ENCODE measurements around the gene TUBD1.
A peak's percentile ranks its signal among the peaks of the same experiment; 100 is the strongest.
"Not testable (repeated sequence)": the region's sequence is repeated elsewhere in the genome, so short reads cannot be mapped to it uniquely, and the experiment has no call there.

The TUBD1 gene

DNA sequence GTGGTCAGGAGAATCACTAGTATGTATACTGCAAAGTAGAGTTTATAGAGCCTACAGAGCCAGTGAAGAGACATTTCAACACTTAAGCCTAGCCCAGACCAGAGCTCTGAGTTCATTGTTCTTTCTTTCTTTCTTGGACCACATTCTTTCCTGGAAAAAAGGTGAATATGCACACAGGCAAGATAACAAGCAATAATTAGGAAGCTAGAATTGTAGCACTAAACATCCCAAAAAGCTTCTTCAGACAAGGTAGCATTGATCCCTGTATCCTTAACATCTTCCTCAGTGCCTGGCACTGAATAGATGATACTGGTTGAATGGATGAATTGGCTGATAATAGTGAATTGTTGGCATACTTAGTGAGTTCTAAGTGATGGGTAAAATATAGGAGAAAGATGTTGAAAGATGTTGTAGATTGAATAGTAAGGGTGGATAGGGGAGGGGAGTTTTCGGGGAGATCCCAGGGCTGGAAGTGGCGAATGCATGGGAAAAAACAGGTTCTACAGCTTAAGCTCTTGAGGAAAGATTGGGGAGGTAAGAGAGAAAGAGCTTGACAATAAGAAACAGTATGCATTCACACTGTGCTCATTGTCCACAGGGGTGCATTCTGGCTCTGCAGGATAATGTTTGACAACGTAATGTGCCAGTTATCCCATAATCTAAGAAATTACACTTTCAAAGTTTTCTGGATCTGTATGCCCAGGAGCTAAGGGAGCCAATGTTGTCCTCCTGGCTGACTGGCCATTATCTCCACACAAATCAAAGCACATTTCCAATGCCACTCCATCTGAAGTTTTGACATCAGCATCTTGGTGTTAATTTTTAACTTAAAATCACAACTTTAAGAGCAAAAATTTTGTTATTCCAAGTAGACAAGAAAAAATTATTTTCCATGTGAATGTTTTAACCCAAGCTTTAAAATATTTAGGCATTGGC is 35.6 kb downstream of the TUBD1 start:
- H3K4me3 ChIP-seq (ENCODE audit: low read depth, low read length): no peak overlapping the region
- TF ChIP-seq, protein P1, sequence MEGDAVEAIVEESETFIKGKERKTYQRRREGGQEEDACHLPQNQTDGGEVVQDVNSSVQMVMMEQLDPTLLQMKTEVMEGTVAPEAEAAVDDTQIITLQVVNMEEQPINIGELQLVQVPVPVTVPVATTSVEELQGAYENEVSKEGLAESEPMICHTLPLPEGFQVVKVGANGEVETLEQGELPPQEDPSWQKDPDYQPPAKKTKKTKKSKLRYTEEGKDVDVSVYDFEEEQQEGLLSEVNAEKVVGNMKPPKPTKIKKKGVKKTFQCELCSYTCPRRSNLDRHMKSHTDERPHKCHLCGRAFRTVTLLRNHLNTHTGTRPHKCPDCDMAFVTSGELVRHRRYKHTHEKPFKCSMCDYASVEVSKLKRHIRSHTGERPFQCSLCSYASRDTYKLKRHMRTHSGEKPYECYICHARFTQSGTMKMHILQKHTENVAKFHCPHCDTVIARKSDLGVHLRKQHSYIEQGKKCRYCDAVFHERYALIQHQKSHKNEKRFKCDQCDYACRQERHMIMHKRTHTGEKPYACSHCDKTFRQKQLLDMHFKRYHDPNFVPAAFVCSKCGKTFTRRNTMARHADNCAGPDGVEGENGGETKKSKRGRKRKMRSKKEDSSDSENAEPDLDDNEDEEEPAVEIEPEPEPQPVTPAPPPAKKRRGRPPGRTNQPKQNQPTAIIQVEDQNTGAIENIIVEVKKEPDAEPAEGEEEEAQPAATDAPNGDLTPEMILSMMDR (IDR thresholded peaks at IDR 0.05; ENCODE audit: low read depth, low read length, missing control alignments): no peak
- DNase-seq (ENCODE audit: low read depth): no peak

DNA sequence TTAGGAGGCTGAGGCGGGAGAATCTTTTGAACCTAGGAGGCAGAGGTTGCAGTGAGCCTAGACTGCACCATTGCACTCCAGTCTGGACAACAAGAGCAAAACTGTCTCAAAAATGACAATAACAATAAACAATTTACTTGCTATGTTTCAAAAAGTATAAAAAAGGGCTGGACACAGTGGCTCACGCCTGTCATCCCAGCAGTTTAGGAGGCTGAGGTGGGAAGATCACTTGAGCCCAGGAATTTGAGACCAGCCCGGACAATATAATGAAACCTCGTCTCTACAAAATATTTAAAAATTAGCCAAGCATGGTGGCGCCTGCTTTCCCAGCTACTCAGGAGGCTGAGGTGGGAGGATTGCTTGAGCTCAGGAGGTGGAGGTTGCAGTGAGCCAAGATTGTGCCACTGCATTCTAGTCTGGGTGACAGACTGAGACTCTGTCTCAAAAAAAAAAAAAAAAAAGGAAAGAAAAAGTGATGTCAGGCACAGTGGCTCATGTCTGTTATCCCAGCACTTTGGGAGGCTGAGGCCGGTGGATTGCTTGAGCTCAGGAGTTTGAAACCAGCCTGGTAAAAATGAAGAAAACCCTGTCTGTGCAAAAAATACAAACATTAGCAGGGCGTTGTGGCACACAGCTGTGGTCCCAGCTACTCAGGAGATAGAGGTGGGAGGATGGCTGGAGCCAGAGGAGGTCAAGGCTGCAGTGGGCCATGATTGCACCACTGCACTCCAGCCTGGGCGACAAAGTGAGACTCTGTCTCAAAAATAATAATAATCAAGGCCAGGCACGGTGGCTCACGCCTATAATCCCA is 38.6 kb downstream of the TUBD1 start:
- DNase-seq (ENCODE audit: low read depth); H3K4me3 ChIP-seq (ENCODE audit: low read depth, low read length): not testable (repeated sequence)

DNA sequence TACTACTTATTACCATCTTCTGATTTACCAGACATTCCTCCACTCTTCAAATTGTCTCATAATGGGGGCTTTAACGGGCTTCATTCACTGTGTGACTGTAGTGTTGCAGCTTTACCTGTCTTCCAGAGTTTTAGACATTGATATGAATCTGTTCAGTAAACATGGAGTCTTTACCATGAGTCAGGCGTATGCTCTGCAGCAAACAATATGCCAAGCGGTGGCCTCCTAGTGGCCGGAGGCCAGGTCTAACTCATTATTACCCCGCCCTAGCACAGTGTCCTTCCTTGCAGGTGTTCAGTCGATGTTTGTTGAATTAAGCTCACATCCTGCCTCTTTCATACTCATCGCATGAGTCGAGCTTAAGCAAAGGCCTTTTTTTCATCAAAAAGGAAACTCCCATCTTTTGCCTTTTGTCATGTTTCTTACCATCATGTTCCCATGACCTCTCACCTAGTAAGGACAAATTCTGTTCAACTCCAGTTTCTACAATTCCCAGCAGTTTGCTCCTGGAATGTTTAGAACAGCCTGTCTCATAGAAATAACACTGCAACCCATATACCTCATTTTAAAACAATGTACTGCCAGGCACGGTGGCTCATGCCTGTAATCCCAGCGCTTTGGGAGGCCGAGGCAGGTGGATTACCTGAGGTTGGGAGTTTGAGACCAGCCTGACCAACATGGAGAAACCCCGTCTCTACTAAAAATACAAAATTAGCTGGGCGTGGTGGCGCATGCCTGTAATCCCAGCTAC is 39.4 kb downstream of the TUBD1 start:
- TF ChIP-seq, protein P1 (IDR thresholded peaks at IDR 0.05; ENCODE audit: low read depth, low read length, missing control alignments): peak; percentile 79
- H3K4me3 ChIP-seq (ENCODE audit: low read depth, low read length): no peak overlapping the region
- no peak for DNase-seq (ENCODE audit: low read depth)

DNA sequence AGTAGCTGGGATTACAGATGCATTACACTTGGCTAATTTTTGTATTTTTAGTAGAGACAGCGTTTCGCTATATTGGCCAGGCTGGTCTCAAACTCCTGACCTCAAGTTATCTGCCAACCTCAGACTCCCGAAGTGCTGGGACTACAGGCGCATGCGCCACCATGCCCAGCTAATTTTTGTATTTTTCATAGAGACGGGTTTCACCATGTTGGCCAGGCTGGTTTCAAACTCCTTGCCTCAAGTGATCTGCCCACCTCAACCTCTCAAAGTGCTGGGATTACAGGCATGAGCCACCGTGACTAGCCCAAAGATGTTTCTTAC is 39.9 kb downstream of the TUBD1 start:
- not testable (repeated sequence) for H3K4me3 ChIP-seq (ENCODE audit: low read depth, low read length); DNase-seq (ENCODE audit: low read depth)

DNA sequence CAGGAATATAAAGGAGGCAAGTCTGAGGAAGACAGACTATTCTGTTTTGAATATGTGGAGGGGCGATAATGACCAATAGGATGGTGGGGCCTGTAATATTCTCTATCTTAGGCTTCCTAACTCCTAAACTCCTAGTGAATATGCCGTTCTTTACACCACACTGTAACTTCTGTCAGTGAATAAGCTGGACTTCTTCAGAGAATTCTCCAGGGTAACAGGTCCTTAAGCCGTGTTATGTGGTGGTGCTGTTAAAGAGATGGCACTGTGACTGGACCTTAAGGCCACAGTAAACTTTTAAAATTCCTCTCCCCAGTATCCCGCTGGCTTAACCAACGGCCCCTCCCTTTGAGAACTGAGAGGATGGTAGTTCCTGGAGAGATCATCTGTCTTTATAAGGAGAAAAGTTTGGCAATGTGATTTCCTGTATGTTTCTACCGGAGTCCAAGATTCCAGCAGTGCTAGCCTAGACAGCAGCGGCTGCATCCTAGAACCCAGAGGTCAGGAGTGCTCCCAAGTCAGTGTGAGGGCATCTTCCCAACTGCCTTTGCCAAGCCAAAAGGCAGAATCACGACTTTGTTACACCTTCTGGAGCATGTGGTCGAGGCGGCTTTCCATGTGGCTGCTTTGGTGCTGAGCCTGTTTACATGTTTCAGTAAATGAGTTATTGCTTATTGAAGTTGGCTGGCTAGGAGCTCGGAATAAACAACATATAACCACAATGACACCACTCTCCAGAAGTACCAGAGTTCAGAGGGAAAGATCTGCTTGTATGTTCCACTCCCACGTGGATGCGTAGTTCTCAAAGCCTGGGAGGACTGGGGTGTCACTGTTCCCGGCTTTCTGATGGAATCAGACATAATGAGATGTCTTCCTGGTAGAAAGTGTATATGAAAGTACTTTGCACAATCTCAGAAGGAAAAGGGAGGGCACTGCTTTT is 41.0 kb downstream of the TUBD1 start:
- H3K4me3 ChIP-seq (ENCODE audit: low read depth, low read length): no peak overlapping the region
- TF ChIP-seq, protein P1 (IDR thresholded peaks at IDR 0.05; ENCODE audit: low read depth, low read length, missing control alignments): no peak
- no peak for DNase-seq (ENCODE audit: low read depth)

DNA sequence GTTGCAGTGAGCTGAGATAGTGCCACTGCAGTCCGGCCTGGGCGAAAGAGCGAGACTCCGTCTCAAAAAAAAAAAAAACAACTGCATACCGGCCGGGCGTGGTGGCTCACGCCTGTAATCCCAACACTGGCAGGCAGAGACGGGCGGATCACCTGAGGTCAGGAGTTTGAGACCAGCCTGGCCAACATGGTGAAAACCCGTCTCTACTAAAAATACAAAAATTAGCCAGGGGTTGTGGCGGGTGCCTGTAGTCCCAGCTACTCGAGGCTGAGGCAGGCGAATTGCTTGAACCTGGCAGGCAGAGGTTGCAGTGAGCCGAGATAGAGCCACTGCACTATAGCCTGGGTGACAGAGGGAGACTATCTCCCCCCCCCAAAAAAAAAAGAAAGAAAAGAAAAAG is 42.4 kb downstream of the TUBD1 start:
- not testable (repeated sequence) for H3K4me3 ChIP-seq (ENCODE audit: low read depth, low read length); DNase-seq (ENCODE audit: low read depth)

DNA sequence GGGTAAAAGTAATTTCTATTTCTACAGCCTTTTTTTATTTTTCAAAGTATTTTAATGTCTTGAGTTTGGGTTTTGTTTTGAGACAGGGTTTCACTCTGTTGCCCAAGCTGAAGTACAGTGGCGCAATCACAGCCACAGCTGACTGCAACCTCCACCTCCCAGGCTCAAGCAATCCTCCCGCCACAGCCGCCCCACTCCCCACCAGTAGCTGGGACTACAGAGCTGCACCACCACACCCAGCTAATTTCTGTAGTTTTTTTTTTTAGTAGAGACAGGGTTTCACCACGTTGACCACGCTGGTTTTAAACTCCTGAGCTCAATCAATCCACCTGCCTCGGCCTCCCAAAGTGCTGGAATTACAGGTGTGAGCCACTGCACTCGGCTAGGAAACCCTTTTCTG is 44.0 kb downstream of the TUBD1 start:
- TF ChIP-seq, protein P1 (IDR thresholded peaks at IDR 0.05; ENCODE audit: low read depth, low read length, missing control alignments): no peak
- H3K4me3 ChIP-seq (ENCODE audit: low read depth, low read length): no peak overlapping the region
- peak; percentile 78 for DNase-seq (ENCODE audit: low read depth)

DNA sequence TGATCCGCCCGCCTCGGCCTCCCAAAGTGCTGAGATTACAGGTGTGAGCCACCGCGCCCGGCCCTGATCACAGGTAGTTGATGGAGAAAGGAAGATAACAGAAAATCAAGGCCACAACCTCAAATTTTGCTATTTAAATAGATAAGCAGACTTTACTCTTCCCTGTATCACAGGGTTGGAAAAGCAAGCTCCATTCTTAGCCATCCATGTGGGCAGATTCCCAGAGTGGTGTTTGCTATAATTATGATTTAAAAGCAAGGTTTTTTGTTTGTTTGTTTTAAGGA is 44.4 kb downstream of the TUBD1 start:
- no peak overlapping the region for H3K4me3 ChIP-seq (ENCODE audit: low read depth, low read length)
- DNase-seq (ENCODE audit: low read depth): no peak
- TF ChIP-seq, protein P1 (IDR thresholded peaks at IDR 0.05; ENCODE audit: low read depth, low read length, missing control alignments): no peak
